Subcutaneous adipose tissue (tissue), 4 donors: ENCODE data around the gene FAM241B. TPM values are rescaled to one million over a fixed set of nuclear protein-coding genes. Genes with fewer than 3 reads are reported as not detected.

Source experiments
- CTCF ChIP-seq: fragments of 450-650 bp; IDR thresholded peaks from one replicate; pipeline ENCODE4 v1.5.1; 2016; ENCODE audit warnings: low read depth, mild to moderate bottlenecking, control low read depth, antibody characterized with exemption, moderate library complexity
- total RNA-seq, 4 donors: library from RNA; depleted of rRNA; stranded (reverse); fragments of >200 nt; gene quantifications; one replicate each; pipeline ENCODE4 v1.1.0, GENCODE V29; 2016

Gene FAM241B
- total RNA-seq, 4 donors from 2014 or later = 1.7 to 2.4 (median 1.8) TPM; not detected in 1

- TF ChIP-seq CTCF = no peak
Observed at GRCh38 chr10:69681436-69681835, 51.4 kb downstream of the FAM241B start.

GRCh38 chr10:69682955-69683474 is 53.0 kb downstream of the FAM241B start:
- TF ChIP-seq CTCF = no peak

Other genes starting within 250 kb of the FAM241B start
- gene TACR2, start 213.3 kb upstream of the FAM241B start, total RNA-seq = 1 to 10 TPM in 3 of 4 donors, under 1 TPM in 1; 0.65 to 4.5 (median 1.3) TPM
- gene TSPAN15, start 178.8 kb upstream of the FAM241B start, total RNA-seq = 100 to 1,000 TPM in 2 of 4 donors, 10 to 100 TPM in 2; 60.6 to 140 (median 103) TPM
- gene NEUROG3, start 56.8 kb upstream of the FAM241B start, total RNA-seq = not detected
- under 1 TPM in 3 of 4 donors, not detected in 1; 0.17 to 0.49 (median 0.44) TPM for gene COL13A1, start 171.7 kb downstream of the FAM241B start, total RNA-seq